ENCODE data around the gene PUS3.
"Not testable (repeated sequence)": the region's sequence is repeated elsewhere in the genome, so short reads cannot be mapped to it uniquely, and the experiment has no call there.

PUS3 gene

GRCh38 chr11:125923012-125923579, 20.1 kb upstream of the PUS3 start:
- Histone ChIP-seq H3K36me3 (ENCODE audit: control insufficient read depth, insufficient read depth, low read length) (no peaks in the 10 kb centered on the region), H3K4me3 (ENCODE audit: low read length) (no peak overlapping the region), H3K9ac (ENCODE audit: low read length) (no peak overlapping the region), H3K27ac (ENCODE audit: low read depth, low read length) (no peak overlapping the region), H3K27me3 (ENCODE audit: control insufficient read depth, insufficient read depth, low read length) (no peaks in the 10 kb centered on the region), H3K4me1 (ENCODE audit: control insufficient read depth, insufficient read depth, low read length) (no peaks in the 10 kb centered on the region)

- no peaks in the 10 kb centered on the region for H3K36me3 ChIP-seq (ENCODE audit: control insufficient read depth, insufficient read depth, low read length)
- no peak overlapping the region for H3K27ac ChIP-seq (ENCODE audit: low read depth, low read length)
- H3K4me1 ChIP-seq (ENCODE audit: control insufficient read depth, insufficient read depth, low read length): no peaks in the 10 kb centered on the region
- no peaks in the 10 kb centered on the region for H3K27me3 ChIP-seq (ENCODE audit: control insufficient read depth, insufficient read depth, low read length)
- H3K4me3 ChIP-seq (ENCODE audit: low read length): no peak overlapping the region
- no peak overlapping the region for H3K9ac ChIP-seq (ENCODE audit: low read length)
Observed at GRCh38 chr11:125922156-125922555, 19.1 kb upstream of the PUS3 start.

- no peaks in the 10 kb centered on the region for H3K36me3 ChIP-seq (ENCODE audit: control insufficient read depth, insufficient read depth, low read length)
- no peak overlapping the region for H3K4me3 ChIP-seq (ENCODE audit: low read length)
- no peaks in the 10 kb centered on the region for H3K27me3 ChIP-seq (ENCODE audit: control insufficient read depth, insufficient read depth, low read length)
- H3K4me1 ChIP-seq (ENCODE audit: control insufficient read depth, insufficient read depth, low read length): no peaks in the 10 kb centered on the region
- no peak overlapping the region for H3K27ac ChIP-seq (ENCODE audit: low read depth, low read length)
- H3K9ac ChIP-seq (ENCODE audit: low read length): no peak overlapping the region
Observed at GRCh38 chr11:125921042-125921441, 18.0 kb upstream of the PUS3 start.

GRCh38 chr11:125918140-125918840, 15.3 kb upstream of the PUS3 start:
- Histone ChIP-seq H3K27me3 (ENCODE audit: control insufficient read depth, insufficient read depth, low read length) (no peaks in the 10 kb centered on the region), H3K27ac (ENCODE audit: low read depth, low read length) (no peak overlapping the region), H3K36me3 (ENCODE audit: control insufficient read depth, insufficient read depth, low read length) (no peaks in the 10 kb centered on the region), H3K4me1 (ENCODE audit: control insufficient read depth, insufficient read depth, low read length) (no peaks in the 10 kb centered on the region), H3K9ac (ENCODE audit: low read length) (no peak overlapping the region), H3K4me3 (ENCODE audit: low read length) (no peak overlapping the region)

DNA sequence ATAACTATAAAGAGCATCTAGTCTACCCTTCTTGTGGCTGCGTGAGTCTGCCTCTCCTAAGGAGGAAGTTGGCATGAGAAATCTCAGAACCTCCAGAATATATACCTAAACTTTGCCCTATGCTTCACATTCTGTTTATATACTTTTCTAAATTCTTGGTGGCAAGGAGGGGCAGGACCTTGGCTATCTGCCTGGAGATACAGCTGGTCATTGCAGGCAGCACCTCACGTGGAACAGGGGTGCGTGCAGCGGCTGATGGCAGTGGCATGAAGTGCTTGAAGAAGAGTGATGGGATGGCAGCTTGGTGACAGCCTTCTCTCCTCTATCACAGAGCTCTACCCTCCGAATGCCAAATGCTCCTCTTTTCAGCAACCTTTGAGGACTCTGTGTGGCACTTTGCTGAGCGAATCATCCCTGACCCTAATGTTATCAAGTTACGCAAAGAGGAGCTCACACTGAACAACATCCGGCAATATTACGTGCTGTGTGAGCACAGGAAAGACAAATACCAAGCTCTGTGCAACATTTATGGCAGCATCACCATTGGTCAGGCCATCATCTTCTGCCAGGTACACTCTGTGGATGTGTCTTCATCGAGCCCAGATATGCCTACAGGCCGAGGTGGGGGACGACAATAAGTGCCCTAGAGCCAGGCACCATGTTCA, 13.8 kb upstream of the PUS3 start:
- H3K4me1 ChIP-seq (ENCODE audit: control insufficient read depth, insufficient read depth, low read length): no peaks in the 10 kb centered on the region
- H3K4me3 ChIP-seq (ENCODE audit: low read length): no peak overlapping the region
- no peaks in the 10 kb centered on the region for H3K27me3 ChIP-seq (ENCODE audit: control insufficient read depth, insufficient read depth, low read length)
- no peak overlapping the region for H3K27ac ChIP-seq (ENCODE audit: low read depth, low read length)
- no peaks in the 10 kb centered on the region for H3K36me3 ChIP-seq (ENCODE audit: control insufficient read depth, insufficient read depth, low read length)
- no peak overlapping the region for H3K9ac ChIP-seq (ENCODE audit: low read length)

DNA sequence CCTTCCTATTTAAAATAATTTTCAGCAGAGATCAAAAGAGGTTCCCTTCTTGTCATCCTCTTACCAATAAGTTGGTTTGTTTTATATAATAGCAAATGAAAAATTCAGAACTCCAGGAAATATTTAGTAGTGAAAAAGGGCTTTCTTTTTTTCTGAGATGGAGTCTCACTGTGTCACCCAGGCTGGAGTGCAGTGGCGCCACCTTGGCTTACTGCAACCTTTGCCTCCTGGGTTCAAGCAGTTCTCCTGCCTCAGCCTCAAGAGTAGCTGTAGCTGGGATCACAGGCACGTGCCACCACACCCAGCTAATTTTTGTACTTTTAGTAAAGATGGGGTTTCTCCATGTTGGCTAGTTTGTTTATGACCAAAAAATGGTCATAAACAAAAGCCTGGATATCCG, 11.6 kb upstream of the PUS3 start:
- H3K27me3 ChIP-seq (ENCODE audit: control insufficient read depth, insufficient read depth, low read length): not testable (repeated sequence)

DNA sequence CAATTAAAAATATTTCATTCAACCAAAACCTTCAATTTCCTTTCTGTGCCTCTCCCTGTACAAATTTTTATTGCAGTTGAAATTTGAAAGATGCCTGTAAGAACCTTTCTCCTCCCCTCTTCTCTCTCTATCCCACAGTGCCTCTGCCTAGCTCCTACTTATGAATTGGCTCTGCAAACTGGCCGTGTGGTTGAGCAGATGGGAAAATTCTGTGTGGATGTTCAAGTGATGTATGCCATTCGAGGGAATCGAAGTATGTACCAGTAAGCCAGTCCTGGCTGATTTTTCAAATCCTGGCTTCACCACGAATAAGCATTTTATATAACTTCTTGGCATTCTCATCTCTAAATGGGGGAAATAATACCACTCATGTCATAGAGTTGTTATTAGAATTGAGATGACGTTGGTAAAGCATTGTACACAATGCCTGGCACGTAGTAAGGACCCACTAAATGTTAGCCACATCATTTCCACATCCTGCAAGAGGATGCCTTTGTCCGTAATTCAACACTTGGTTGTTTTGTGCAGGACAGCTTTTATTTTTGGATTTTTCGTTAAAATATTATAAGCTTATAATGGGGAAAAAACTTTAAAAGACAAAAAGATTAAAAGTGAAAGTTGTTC, 7.3 kb upstream of the PUS3 start:
- H3K27me3 ChIP-seq (ENCODE audit: control insufficient read depth, insufficient read depth, low read length): no peaks in the 10 kb centered on the region
- no peak overlapping the region for H3K9ac ChIP-seq (ENCODE audit: low read length)
- no peak overlapping the region for H3K4me3 ChIP-seq (ENCODE audit: low read length)
- H3K36me3 ChIP-seq (ENCODE audit: control insufficient read depth, insufficient read depth, low read length): no peaks in the 10 kb centered on the region
- no peaks in the 10 kb centered on the region for H3K4me1 ChIP-seq (ENCODE audit: control insufficient read depth, insufficient read depth, low read length)
- no peak overlapping the region for H3K27ac ChIP-seq (ENCODE audit: low read depth, low read length)

More for the DNA sequence above, 11.6 kb upstream of the PUS3 start:
- not testable (repeated sequence) for H3K27ac ChIP-seq (ENCODE audit: low read depth, low read length); H3K36me3 ChIP-seq (ENCODE audit: control insufficient read depth, insufficient read depth, low read length); H3K9ac ChIP-seq (ENCODE audit: low read length); H3K4me1 ChIP-seq (ENCODE audit: control insufficient read depth, insufficient read depth, low read length); H3K4me3 ChIP-seq (ENCODE audit: low read length)

DNA sequence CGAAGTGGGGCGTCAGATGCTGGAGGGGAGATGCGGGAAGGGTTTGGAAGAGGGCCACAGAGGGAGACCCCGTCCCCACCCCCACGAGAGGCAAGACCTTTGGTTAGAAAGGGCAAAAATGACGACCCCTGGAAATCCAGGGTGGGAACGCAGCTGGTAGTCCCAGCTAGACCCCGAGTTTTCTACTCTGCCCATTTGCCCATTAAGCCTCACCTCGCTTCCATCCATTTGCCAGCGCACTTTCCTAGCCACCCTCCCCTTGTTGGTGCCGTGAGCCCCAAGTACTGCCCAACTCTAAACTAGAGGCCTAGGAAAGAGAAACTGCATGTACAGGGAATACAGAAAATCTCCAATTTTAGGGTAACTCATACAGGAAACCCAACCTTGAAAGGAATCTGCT, 1.7 kb upstream of the PUS3 start:
- H3K27ac ChIP-seq (ENCODE audit: low read depth, low read length): no peak overlapping the region
- H3K27me3 ChIP-seq (ENCODE audit: control insufficient read depth, insufficient read depth, low read length): peaks cover 9% of the 10 kb centered on the region
- no peak overlapping the region for H3K4me3 ChIP-seq (ENCODE audit: low read length)
- H3K36me3 ChIP-seq (ENCODE audit: control insufficient read depth, insufficient read depth, low read length): peaks cover 3% of the 10 kb centered on the region
- no peak overlapping the region for H3K9ac ChIP-seq (ENCODE audit: low read length)
- H3K4me1 ChIP-seq (ENCODE audit: control insufficient read depth, insufficient read depth, low read length): peaks cover 9% of the 10 kb centered on the region

DNA sequence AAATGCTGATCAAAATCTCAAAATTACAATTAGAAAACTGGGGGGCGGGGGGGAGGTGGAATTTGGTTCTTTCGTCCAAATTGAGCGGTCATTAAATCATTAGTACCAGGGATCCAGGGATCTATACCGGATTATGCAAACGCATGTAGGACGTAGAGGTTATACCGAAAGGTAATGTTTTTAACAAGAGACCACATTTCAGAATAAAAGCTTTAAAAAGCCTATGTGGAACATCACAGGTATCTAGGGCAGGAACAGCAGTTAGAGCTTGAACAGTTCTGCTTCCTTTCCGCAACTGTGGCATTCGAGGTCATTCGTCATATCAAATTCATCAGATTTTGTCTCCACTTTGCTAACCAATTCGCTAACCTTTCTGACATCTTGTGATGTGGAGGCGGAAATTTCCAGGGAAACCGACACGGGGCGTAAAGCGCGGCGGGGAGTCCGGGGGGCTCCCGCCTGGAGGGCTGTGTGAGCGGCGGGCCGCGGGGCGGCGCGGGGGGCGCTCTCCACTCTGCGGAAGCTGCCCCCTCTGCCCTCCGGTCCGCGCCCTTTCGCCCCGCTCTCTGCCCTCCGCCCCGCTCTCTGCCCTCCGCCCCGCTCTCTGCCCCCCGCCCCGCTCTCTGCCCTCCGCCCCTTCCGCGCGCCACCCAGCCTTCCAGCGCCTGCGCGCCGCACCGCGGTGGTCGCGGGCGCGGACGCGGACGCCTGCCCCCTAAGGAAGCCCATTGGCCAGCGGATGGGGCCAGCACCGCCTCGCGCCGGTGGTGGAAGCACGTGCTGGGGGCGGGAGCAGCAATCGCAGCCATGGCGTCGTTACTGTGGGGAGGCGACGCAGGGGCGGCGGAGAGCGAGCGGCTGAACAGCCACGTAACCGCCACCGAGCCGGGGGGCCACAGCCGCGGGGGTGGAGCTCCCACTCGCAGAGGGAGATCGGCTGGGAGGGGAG, 979 bp upstream of the PUS3 start, which contains the start of gene DDX25:
Gene DDX25 (plus strand): TSS at position 798 of the 949 bp plus-strand sequence. CDS start 10 bp downstream, at position 808.
- no peak within 1 kb of the TSS for H3K27ac ChIP-seq (ENCODE audit: low read depth, low read length)
- peak within 1 kb of the TSS; percentile 89 for H3K4me3 ChIP-seq (ENCODE audit: low read length)
- peaks cover 9% of the 10 kb centered on the region for H3K27me3 ChIP-seq (ENCODE audit: control insufficient read depth, insufficient read depth, low read length)
- H3K4me1 ChIP-seq (ENCODE audit: control insufficient read depth, insufficient read depth, low read length): peaks cover 9% of the 10 kb centered on the region
- H3K36me3 ChIP-seq (ENCODE audit: control insufficient read depth, insufficient read depth, low read length): peaks cover 3% of the 10 kb centered on the region
- no peak within 1 kb of the TSS for H3K9ac ChIP-seq (ENCODE audit: low read length)

GRCh38 chr11:125902277-125902926, 604 bp downstream of the PUS3 start:
- Histone ChIP-seq H3K4me3 (ENCODE audit: low read length) (peak overlapping the region; percentile 89), H3K27ac (ENCODE audit: low read depth, low read length) (peak overlapping the region; percentile 87), H3K36me3 (ENCODE audit: control insufficient read depth, insufficient read depth, low read length) (peaks cover 3% of the 10 kb centered on the region), H3K9ac (ENCODE audit: low read length) (peak overlapping the region; percentile 76), H3K4me1 (ENCODE audit: control insufficient read depth, insufficient read depth, low read length) (peaks cover 9% of the 10 kb centered on the region), H3K27me3 (ENCODE audit: control insufficient read depth, insufficient read depth, low read length) (peaks cover 9% of the 10 kb centered on the region)

GRCh38 chr11:125901872-125902271, 1.1 kb downstream of the PUS3 start:
- Histone ChIP-seq H3K36me3 (ENCODE audit: control insufficient read depth, insufficient read depth, low read length) (peaks cover 3% of the 10 kb centered on the region), H3K9ac (ENCODE audit: low read length) (no peak overlapping the region), H3K4me3 (ENCODE audit: low read length) (no peak overlapping the region), H3K27me3 (ENCODE audit: control insufficient read depth, insufficient read depth, low read length) (peaks cover 9% of the 10 kb centered on the region), H3K27ac (ENCODE audit: low read depth, low read length) (no peak overlapping the region), H3K4me1 (ENCODE audit: control insufficient read depth, insufficient read depth, low read length) (peaks cover 9% of the 10 kb centered on the region)

Measured in rectal smooth muscle tissue (tissue), 1 donor.